Anterior cingulate cortex (tissue), 58 donors: ENCODE data around the gene CTIF.

Source experiments
- DNase-seq, 58 donors: peaks; one replicate each; lab custom pipeline; 2025; lab: John Stamatoyannopoulos, UW

The CTIF gene

GRCh38 chr18:48880931-48881330 is 342.1 kb downstream of the CTIF start:
- DNase-seq: no peak

- DNase-seq: no peak
Measured at GRCh38 chr18:48882379-48882778, 343.5 kb downstream of the CTIF start.

- DNase-seq: no peak
Measured at GRCh38 chr18:48884306-48884705, 345.5 kb downstream of the CTIF start.

GRCh38 chr18:48884771-48885170 is 345.9 kb downstream of the CTIF start:
- no peak for DNase-seq

- DNase-seq: no peak
Measured at GRCh38 chr18:48885266-48885923, 346.6 kb downstream of the CTIF start.

- DNase-seq: no peak
Measured at GRCh38 chr18:48885924-48886400, 347.1 kb downstream of the CTIF start.

GRCh38 chr18:48886520-48887293 is 347.9 kb downstream of the CTIF start:
- no peak for DNase-seq

GRCh38 chr18:48887294-48887904 is 348.6 kb downstream of the CTIF start:
- no peak for DNase-seq

- DNase-seq: no peak
Measured at GRCh38 chr18:48887905-48888772, 349.3 kb downstream of the CTIF start.

GRCh38 chr18:48888773-48889080 is 349.9 kb downstream of the CTIF start:
- DNase-seq: no peak

GRCh38 chr18:48889115-48889941 is 350.5 kb downstream of the CTIF start:
- DNase-seq: peak in 45 of 58 donors; percentile 19 to 78 (median 52)

GRCh38 chr18:48889981-48890762 is 351.3 kb downstream of the CTIF start:
- peak in 35 of 58 donors; percentile 15 to 91 (median 59) for DNase-seq

- DNase-seq: no peak
Measured at GRCh38 chr18:48891721-48892120, 352.9 kb downstream of the CTIF start.

- no peak for DNase-seq
Measured at GRCh38 chr18:48892146-48892855, 353.5 kb downstream of the CTIF start.

- no peak for DNase-seq
Measured at GRCh38 chr18:48893061-48893607, 354.3 kb downstream of the CTIF start.

GRCh38 chr18:48893608-48894600 is 355.1 kb downstream of the CTIF start:
- no peak for DNase-seq
